ENCODE results near the gene ZNHIT3. TPM values are rescaled to one million over a fixed set of nuclear protein-coding genes. Genes with fewer than 3 reads are reported as not detected.

Gene ZNHIT3
- total RNA-seq, 1 experiment from 2014 or later: 61.9 TPM

GRCh38 chr17:36524428-36524876, 38.0 kb downstream of the ZNHIT3 start:
- H3K36me3 ChIP-seq (ENCODE audit: control insufficient read depth, insufficient read depth, low read length): peaks cover 3% of the 10 kb centered on the region
- no peaks in the 10 kb centered on the region for H3K9me3 Mint-ChIP-seq (ENCODE audit: unreplicated experiment)
- no peak overlapping the region for H3K27ac Mint-ChIP-seq (ENCODE audit: unreplicated experiment)
- H3K4me1 ChIP-seq: no peaks in the 10 kb centered on the region
- peaks cover 91% of the 10 kb centered on the region for H3K36me3 Mint-ChIP-seq (ENCODE audit: insufficient read depth, unreplicated experiment)
- H3K4me3 ChIP-seq (ENCODE audit: low read depth, low read length): no peak overlapping the region
- H3K27me3 ChIP-seq (replicated peaks; ENCODE audit: control insufficient read depth, insufficient read depth, low read length): no peaks in the 10 kb centered on the region
- intact Hi-C loops (cut with micrococcal nuclease; ENCODE audit: unreplicated experiment): loop anchor here (10.0 kb wide), 1 partner anchor 930 kb away; no protein-coding TSS in a partner anchor
- no peaks in the 10 kb centered on the region for H3K9me3 ChIP-seq
- ChIA-PET POLR2A (interaction anchor here (0.6 kb wide), 1 partner anchor 77 kb away, joined by 6 read pairs; the partner anchor contains the start of gene MRM1), CTCF (interaction anchor here (1.2 kb wide), 1 partner anchor 10 kb away, joined by 5 read pairs; the partner anchor contains the start of genes MYO19 and PIGW)
- H3K27me3 Mint-ChIP-seq (ENCODE audit: insufficient read depth, unreplicated experiment): no peaks in the 10 kb centered on the region
- no peak overlapping the region for H3K4me3 Mint-ChIP-seq (ENCODE audit: unreplicated experiment)
- DNase-seq: no peak
- H3K4me1 Mint-ChIP-seq (ENCODE audit: low read depth, unreplicated experiment): no peaks in the 10 kb centered on the region
- no TSS peak for BruUV-seq (replicated peaks)
- TF ChIP-seq, protein P1, sequence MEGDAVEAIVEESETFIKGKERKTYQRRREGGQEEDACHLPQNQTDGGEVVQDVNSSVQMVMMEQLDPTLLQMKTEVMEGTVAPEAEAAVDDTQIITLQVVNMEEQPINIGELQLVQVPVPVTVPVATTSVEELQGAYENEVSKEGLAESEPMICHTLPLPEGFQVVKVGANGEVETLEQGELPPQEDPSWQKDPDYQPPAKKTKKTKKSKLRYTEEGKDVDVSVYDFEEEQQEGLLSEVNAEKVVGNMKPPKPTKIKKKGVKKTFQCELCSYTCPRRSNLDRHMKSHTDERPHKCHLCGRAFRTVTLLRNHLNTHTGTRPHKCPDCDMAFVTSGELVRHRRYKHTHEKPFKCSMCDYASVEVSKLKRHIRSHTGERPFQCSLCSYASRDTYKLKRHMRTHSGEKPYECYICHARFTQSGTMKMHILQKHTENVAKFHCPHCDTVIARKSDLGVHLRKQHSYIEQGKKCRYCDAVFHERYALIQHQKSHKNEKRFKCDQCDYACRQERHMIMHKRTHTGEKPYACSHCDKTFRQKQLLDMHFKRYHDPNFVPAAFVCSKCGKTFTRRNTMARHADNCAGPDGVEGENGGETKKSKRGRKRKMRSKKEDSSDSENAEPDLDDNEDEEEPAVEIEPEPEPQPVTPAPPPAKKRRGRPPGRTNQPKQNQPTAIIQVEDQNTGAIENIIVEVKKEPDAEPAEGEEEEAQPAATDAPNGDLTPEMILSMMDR (IDR thresholded peaks at IDR 0.05; ENCODE audit: insufficient read depth in 1 of 2, low read depth in 1 of 2, low read length in 1 of 2, severe bottlenecking in 1 of 2, unreplicated experiment in 1 of 2): no peak

- H3K36me3 ChIP-seq (ENCODE audit: control insufficient read depth, insufficient read depth, low read length): peaks cover 3% of the 10 kb centered on the region
These were observed 38.6 kb downstream of the ZNHIT3 start for GRCh38 chr17:36525113-36525512.

DNA sequence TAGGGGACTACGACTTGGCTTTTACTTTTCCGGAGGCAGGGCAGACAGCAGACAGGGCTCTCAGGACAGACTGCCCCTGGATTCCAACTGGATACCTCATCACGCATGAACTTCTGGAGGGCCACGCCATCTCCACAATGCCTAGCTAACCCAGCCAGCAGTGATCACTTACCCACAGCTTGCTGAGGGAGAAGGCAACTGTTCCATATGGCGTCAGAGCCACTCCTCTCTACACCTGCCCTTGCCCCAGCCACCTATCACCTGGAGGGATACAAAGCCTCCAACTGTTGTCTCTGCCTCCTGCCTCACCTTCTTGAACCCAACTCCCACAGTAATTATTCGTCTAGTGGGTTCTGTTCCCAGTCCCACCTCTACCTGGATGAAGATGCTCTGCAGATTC, 39.4 kb downstream of the ZNHIT3 start:
- Mint-ChIP-seq H3K36me3 (ENCODE audit: insufficient read depth, unreplicated experiment) (peaks cover 88% of the 10 kb centered on the region), H3K27me3 (ENCODE audit: insufficient read depth, unreplicated experiment) (no peaks in the 10 kb centered on the region), H3K4me3 (ENCODE audit: unreplicated experiment) (no peak overlapping the region), H3K9me3 (ENCODE audit: unreplicated experiment) (no peaks in the 10 kb centered on the region), H3K4me1 (ENCODE audit: low read depth, unreplicated experiment) (no peaks in the 10 kb centered on the region), H3K27ac (ENCODE audit: unreplicated experiment) (no peak overlapping the region)
- Histone ChIP-seq H3K4me1 (no peaks in the 10 kb centered on the region), H3K36me3 (ENCODE audit: control insufficient read depth, insufficient read depth, low read length) (peaks cover 3% of the 10 kb centered on the region), H3K27me3 (replicated peaks; ENCODE audit: control insufficient read depth, insufficient read depth, low read length) (no peaks in the 10 kb centered on the region), H3K4me3 (ENCODE audit: low read depth, low read length) (no peak overlapping the region), H3K9me3 (no peaks in the 10 kb centered on the region)
- intact Hi-C loops (cut with micrococcal nuclease; ENCODE audit: unreplicated experiment): loop anchor here (10.0 kb wide), 1 partner anchor 931 kb away; no protein-coding TSS in a partner anchor
- POLR2A ChIA-PET: interaction anchor here (0.5 kb wide), 1 partner anchor 14 kb away, joined by 5 read pairs; no protein-coding TSS in a partner anchor
- TF ChIP-seq, protein P1 (IDR thresholded peaks at IDR 0.05; ENCODE audit: insufficient read depth in 1 of 2, low read depth in 1 of 2, low read length in 1 of 2, severe bottlenecking in 1 of 2, unreplicated experiment in 1 of 2): no peak
- no peak for DNase-seq
- BruUV-seq (replicated peaks): no TSS peak
- CTCF ChIA-PET: no interaction called here

More at GRCh38 chr17:36525113-36525512, 38.6 kb downstream of the ZNHIT3 start:
- Mint-ChIP-seq H3K4me1 (ENCODE audit: low read depth, unreplicated experiment) (no peaks in the 10 kb centered on the region), H3K27me3 (ENCODE audit: insufficient read depth, unreplicated experiment) (no peaks in the 10 kb centered on the region), H3K9me3 (ENCODE audit: unreplicated experiment) (no peaks in the 10 kb centered on the region), H3K4me3 (ENCODE audit: unreplicated experiment) (no peak overlapping the region), H3K36me3 (ENCODE audit: insufficient read depth, unreplicated experiment) (peaks cover 91% of the 10 kb centered on the region), H3K27ac (ENCODE audit: unreplicated experiment) (no peak overlapping the region)
- CTCF ChIA-PET: interaction anchor here (1.2 kb wide), 1 partner anchor 9 kb away, joined by 5 read pairs; the partner anchor contains the start of genes MYO19 and PIGW
- intact Hi-C loops (cut with micrococcal nuclease; ENCODE audit: unreplicated experiment): loop anchor here (10.0 kb wide), 1 partner anchor 930 kb away; no protein-coding TSS in a partner anchor
- H3K27me3 ChIP-seq (replicated peaks; ENCODE audit: control insufficient read depth, insufficient read depth, low read length): no peaks in the 10 kb centered on the region
- POLR2A ChIA-PET: no interaction called here
- H3K9me3 ChIP-seq: no peaks in the 10 kb centered on the region
- DNase-seq: no peak
- no peaks in the 10 kb centered on the region for H3K4me1 ChIP-seq
- BruUV-seq (replicated peaks): no TSS peak
- TF ChIP-seq, protein P1 (IDR thresholded peaks at IDR 0.05; ENCODE audit: insufficient read depth in 1 of 2, low read depth in 1 of 2, low read length in 1 of 2, severe bottlenecking in 1 of 2, unreplicated experiment in 1 of 2): no peak
- H3K4me3 ChIP-seq (ENCODE audit: low read depth, low read length): no peak overlapping the region

All from Caco-2 (cell line).